HG03280 (cell line): Measurements from ENCODE around the gene SLC25A47.

ENCODE experiments used
- ATAC-seq: cut with Tn5 transposase; IDR thresholded peaks from one replicate; pipeline ENCODE4 v1.9.1; 2021; ENCODE audit warnings: mild to moderate bottlenecking, moderate library complexity; ENCODE audit not compliant: unreplicated experiment

SLC25A47 gene

DNA sequence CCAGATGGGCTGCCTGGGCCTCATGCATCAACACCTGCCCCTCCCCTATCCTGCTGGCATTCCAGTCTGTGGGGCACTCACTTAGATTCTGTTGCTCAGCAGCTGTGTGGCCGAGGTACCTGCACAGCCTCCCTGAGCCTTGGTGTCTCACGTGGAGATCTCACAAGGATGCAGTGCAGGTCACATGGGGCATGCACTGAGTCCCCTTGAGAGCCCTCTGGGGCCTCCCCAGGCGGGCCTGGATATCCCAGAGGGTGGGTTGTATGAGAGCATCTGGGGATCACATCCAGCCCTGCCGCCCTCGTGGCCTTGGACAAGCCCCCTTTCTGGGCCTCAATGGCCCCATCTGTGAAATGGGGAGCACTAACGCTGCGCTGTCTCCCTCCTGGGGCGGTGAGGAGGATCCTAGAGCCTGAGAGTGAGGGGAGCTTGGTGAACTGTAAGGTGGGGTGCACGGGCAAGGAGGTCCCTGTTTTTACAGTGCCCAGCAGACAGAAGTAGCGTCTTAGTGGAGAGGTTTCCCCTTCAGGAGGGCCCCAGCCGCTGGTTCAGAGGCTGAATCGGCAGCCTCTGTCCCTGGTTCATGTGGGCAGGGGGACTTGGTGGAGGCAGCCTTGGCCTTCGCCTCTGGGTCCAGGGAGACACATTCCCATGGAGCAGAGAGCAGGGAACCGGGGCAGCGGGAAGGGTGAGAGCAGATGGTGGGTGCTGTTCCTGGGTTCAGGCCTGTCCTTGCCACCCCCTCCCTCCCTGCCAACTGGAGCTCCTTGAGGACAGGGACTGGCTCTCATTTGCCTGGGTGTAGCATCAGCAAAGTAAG, 791 bp upstream of the SLC25A47 start:
- ATAC-seq: no peak

GRCh38 chr14:100323942-100324307, 786 bp downstream of the SLC25A47 start:
- ATAC-seq: no peak

GRCh38 chr14:100325231-100325632, 2.1 kb downstream of the SLC25A47 start:
- ATAC-seq: no peak

DNA sequence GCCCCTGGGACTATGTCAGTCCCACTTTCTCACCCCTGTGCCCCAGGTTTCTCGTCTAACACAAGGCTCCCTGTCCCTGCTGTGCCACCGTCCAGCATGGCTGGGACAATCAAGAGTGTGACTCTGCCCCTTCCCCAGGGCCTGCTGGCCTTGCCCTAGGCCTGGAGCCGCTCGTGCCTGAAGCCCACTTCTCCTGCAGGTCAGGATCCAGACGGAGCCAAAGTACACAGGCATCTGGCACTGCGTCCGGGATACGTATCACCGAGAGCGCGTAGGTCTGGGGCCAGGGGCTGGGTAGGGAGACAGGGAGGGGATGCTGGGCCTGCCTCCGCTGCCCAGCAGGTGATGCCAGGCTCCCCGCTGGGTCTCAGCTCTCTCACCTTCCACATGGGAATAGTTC, 2.8 kb downstream of the SLC25A47 start:
- ATAC-seq: no peak

DNA sequence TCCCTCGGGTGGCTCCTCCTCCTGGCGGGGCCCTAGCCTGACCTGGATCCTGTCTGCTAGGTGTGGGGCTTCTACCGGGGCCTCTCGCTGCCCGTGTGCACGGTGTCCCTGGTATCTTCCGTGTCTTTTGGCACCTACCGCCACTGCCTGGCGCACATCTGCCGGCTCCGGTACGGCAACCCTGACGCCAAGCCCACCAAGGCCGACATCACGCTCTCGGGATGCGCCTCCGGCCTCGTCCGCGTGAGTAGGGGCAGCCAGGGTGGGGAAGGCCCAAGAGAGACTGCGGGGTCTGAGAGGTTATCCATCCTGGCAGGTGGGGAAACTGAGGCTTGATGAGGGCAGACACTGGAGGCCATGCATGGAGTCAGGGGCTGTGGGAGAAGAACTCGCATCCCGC, 4.0 kb downstream of the SLC25A47 start:
- ATAC-seq: no peak

DNA sequence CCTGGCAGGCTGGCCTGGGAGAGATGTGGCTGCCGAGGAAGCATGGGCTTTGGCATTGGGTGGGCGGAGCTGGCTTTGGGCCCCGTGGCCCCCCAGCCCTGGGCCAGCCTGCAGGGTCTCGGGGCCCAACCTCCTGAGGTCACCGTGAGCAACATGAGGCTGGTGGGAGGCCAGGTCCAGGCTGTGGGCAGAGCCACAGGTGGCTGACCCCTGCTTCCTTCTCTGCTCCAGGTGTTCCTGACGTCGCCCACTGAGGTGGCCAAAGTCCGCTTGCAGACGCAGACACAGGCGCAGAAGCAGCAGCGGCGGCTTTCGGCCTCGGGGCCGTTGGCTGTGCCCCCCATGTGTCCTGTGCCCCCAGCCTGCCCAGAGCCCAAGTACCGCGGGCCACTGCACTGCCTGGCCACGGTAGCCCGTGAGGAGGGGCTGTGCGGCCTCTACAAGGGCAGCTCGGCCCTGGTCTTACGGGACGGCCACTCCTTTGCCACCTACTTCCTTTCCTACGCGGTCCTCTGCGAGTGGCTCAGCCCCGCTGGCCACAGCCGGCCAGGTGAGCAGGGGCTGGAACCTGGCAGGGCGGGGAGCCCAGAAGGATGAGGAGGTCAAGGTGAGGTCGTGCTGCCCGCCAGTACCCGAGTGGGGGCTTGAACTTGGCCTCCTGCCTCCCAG, 5.5 kb downstream of the SLC25A47 start:
- ATAC-seq: no peak

- ATAC-seq: no peak
These were observed 6.3 kb downstream of the SLC25A47 start for GRCh38 chr14:100329233-100330006.

DNA sequence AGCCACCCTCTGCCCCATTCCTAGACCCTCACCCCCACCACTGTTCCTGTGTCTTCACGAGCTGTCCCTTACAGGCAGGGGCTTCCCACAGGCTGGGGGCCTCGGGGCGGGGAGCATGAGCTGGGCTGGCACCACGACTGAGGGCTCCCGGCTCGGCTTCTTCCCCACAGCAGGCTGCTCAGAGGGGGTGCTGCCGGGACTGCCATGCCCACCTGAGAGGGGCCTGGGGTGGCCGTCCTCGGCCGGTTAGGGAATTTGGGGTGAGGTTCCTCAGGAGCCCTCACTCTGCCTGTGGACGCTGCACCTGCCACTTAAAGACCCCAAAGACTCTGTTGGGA, 6.8 kb downstream of the SLC25A47 start:
- ATAC-seq: no peak

- ATAC-seq: no peak
These were observed 7.3 kb downstream of the SLC25A47 start for GRCh38 chr14:100330388-100330931.

DNA sequence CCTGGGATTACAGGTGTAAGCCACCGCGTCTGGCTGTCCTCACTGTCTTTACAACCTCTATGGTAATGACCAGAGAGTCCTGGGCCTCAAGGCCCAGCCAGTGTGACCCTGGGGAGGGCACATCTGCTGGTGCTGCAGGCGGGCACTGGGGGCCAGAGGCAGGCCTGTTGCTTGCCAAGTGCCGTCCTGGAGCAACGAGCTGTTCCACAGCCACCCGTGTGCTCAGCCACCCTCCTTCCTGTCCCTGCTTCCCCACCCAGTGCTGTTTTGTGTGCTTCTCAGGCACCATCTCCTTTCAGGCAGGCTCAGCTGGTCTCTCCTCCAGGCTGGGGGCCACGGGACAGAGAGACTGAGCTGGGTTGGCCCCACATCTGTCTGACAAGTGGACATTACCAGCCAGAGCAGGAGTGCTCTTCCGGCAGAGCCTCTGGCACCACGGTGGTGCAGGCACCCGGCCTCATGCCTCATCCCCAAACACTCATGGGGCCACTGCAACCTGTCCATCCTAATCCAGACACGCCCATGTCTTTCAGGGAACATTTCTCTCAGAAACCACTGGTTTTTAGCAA, 9.0 kb downstream of the SLC25A47 start:
- no peak for ATAC-seq

DNA sequence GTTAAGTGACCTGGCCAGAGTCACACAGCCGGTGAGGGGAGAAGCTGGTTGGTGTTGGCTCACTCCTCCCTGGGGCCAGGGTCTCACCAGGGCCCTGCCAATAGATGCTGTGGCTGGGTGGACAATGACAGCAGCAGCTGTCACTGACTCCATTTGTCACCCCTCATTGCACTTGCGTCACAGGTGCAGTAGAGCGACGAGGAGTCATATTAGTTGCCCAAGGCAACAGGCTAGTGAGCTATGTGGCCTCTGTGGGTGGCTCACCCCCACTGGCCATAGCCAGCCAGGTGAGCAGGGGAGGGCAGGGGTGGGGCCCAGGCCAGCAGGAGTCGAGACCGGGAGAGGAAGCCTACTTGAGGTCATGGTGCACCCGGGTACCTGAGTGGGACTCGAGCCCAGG, 9.7 kb downstream of the SLC25A47 start:
- no peak for ATAC-seq

DNA sequence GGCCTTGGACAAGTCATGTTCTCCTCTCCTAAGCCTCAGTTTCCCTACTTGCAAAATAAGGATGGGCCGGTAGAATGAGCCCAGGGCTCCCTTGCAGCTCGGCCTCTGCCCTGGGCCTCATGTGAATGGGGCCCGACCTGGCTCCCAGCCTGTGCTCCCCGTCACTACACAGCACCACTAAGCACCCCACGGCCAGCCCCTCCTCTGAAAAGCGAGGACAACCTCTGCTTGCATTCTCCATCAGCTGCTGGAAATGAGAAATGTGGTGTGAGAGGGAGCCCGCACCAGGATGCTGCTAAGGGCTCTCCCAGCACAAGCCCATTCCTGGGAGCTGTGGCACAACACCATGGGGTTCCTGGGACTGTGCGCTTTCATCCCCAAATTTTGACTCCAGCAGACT, 10.2 kb downstream of the SLC25A47 start:
- no peak for ATAC-seq

- no peak for ATAC-seq
These were observed 10.7 kb downstream of the SLC25A47 start for GRCh38 chr14:100333827-100334226.

GRCh38 chr14:100334904-100335303, 11.8 kb downstream of the SLC25A47 start:
- no peak for ATAC-seq

DNA sequence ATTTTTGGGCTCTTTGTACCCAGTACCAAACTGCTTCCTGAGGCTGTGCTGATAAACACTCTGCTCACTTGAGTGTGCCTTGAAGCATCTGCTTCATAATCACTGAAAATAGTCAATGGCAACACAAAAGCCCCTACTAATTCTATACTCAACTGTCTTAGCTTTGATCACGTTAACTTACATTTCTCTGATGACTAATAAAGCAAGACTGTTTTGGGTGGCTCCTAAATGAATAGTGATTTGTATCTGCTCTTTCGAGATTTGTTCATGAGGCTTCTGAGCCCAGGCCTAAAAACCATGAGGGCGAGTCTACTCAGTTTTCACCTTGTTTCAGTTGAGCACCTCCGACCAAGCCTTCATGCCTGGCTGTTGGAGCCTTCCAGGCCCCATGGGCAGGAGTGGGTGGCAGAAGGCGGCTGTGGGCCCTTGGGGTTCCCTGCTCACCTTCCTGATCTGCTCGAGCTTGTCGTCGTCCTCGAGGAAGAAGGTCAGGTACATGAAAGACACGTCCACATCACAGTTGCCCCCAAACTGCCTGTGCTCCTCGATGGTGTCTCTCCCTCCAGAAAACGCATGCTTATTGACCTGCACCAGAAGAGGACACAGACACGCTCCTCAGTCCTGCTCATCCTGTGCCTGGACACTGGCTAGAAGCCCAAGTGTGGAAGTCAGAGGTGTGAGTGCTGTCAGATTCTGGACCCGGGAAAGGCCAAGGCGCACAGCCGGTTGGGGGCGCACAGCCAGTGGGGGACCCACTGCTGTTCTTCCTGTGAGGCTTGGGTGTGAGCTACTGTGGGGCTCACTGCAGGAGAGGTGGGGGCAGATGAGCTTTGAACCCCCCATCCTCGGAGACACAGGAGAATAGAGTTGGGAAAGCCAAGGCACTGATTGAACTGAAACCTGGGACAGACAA, 13.7 kb downstream of the SLC25A47 start:
- ATAC-seq: no peak

- no peak for ATAC-seq
These were observed 16.8 kb downstream of the SLC25A47 start for GRCh38 chr14:100339766-100340422.

- no peak for ATAC-seq
These were observed 17.3 kb downstream of the SLC25A47 start for GRCh38 chr14:100340423-100340813.

DNA sequence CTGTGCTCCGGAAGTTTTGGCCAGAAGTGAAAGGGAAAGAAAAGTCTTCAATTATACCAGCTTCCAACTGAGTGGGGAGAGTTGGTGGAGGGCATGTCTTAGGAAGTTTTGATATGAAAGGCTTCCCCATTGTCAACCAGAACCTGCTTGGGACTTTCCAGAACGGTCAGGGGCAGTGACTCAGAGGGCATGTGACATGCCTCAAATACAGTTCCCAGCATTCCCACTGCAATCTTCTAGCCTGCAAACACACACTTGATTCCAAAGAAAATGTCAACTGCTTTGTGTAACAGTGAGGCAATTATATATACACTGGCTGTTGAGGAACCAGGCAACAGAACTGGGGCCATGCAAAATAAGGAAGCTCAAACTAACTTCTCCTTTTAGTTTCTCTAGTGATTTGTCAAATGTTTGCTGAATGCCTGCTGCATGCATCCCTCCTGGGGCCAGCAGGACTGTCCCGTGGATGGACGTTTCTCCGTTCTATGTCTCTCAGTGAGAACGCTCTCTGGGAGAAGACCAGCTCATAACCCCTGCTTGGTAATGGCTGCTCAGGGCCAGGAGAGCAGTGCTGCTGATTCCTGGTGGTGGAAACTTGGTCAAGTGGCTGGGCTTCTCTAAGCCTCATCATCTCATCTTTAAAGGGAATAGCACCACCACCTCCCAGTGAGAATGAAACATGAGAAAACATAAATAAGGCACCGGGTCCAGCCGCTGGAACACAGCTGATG, 18.3 kb downstream of the SLC25A47 start:
- no peak for ATAC-seq

GRCh38 chr14:100342195-100342594, 19.1 kb downstream of the SLC25A47 start:
- ATAC-seq: no peak
